GM19328 (cell line): Measurements from ENCODE around the gene CCDC127.
"Not testable (repeated sequence)": the region's sequence is repeated elsewhere in the genome, so short reads cannot be mapped to it uniquely, and the experiment has no call there.

Experiments
- ATAC-seq: cut with Tn5 transposase; IDR thresholded peaks from one replicate; pipeline ENCODE4 v1.9.1; 2021; ENCODE audit warnings: mild to moderate bottlenecking, moderate library complexity; ENCODE audit not compliant: unreplicated experiment

The CCDC127 gene

GRCh38 chr5:217494-218456 lies at the start of gene CCDC127, which contains the start of gene SDHA:
CCDC127 (minus strand) TSS chr5:218153; CDS start chr5:216849, 1,304 bp downstream.
SDHA (plus strand) TSS chr5:218320; CDS start chr5:218356, 36 bp downstream.
- peak; percentile 78 for ATAC-seq

GRCh38 chr5:267716-268115 lies 49.8 kb upstream of the CCDC127 start:
- ATAC-seq: no peak

GRCh38 chr5:266311-267026 lies 48.5 kb upstream of the CCDC127 start:
- not testable (repeated sequence) for ATAC-seq

- no peak for ATAC-seq
These were observed 46.4 kb upstream of the CCDC127 start for GRCh38 chr5:264338-264737.

- not testable (repeated sequence) for ATAC-seq
These were observed 45.5 kb upstream of the CCDC127 start for GRCh38 chr5:263275-263974.

- no peak for ATAC-seq
These were observed 39.2 kb upstream of the CCDC127 start for GRCh38 chr5:257148-257547.

GRCh38 chr5:256347-256746 lies 38.4 kb upstream of the CCDC127 start:
- ATAC-seq: not testable (repeated sequence)

GRCh38 chr5:255116-255515 lies 37.2 kb upstream of the CCDC127 start:
- ATAC-seq: not testable (repeated sequence)

GRCh38 chr5:254322-254721 lies 36.4 kb upstream of the CCDC127 start:
- ATAC-seq: not testable (repeated sequence)

- ATAC-seq: no peak
These were observed 34.6 kb upstream of the CCDC127 start for GRCh38 chr5:252546-252945.

GRCh38 chr5:251975-252374 lies 34.0 kb upstream of the CCDC127 start:
- not testable (repeated sequence) for ATAC-seq

- not testable (repeated sequence) for ATAC-seq
These were observed 33.6 kb upstream of the CCDC127 start for GRCh38 chr5:251538-251937.

GRCh38 chr5:251016-251415 lies 33.1 kb upstream of the CCDC127 start:
- ATAC-seq: not testable (repeated sequence)

- ATAC-seq: not testable (repeated sequence)
These were observed 32.4 kb upstream of the CCDC127 start for GRCh38 chr5:250396-250795.

GRCh38 chr5:245717-246116 lies 27.8 kb upstream of the CCDC127 start:
- ATAC-seq: not testable (repeated sequence)

GRCh38 chr5:243683-244367 lies 25.9 kb upstream of the CCDC127 start:
- not testable (repeated sequence) for ATAC-seq

- not testable (repeated sequence) for ATAC-seq
These were observed 23.2 kb upstream of the CCDC127 start for GRCh38 chr5:241045-241669.

GRCh38 chr5:240550-240949 lies 22.6 kb upstream of the CCDC127 start:
- not testable (repeated sequence) for ATAC-seq

- not testable (repeated sequence) for ATAC-seq
These were observed 20.0 kb upstream of the CCDC127 start for GRCh38 chr5:237931-238330.

GRCh38 chr5:235527-235926 lies 17.6 kb upstream of the CCDC127 start:
- not testable (repeated sequence) for ATAC-seq
